ENCODE results near the gene CELF1.

DNA sequence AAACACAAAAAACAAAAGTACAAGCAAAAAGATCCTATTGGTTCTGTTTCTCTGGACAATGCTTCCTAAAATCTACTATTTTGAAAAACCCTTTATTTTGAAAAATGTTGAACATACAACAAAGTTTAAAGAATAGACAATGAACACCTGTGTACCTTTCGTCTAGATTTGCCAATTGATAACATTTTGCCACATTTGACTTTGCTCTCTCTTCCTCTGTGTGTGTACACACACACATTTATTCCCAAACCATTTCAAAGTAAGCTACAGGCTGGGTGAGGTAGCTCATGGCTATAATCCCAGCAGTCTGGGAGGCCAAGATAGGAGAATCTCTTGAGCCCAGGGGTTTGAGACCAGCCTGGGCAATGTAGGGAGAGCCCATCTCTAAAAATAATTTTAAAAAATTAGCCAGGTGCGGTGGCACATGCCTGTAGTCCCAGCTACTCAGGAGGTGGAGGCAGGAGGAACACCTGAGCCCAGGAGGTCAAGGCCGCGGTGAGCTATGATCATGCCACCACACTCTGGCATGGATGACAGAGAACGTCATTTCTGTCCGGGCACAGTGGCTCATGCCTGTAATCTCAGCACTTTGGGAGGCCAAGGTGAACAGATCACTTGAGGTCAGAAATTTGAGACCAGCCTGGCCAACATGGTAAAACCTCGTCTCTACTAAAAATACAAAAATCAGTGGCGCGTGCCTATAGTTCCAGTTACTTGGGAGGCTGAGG is 121.4 kb downstream of the CELF1 start:
- no peak for TF ChIP-seq MAZ (IDR thresholded peaks at IDR 0.05; ENCODE audit: borderline replicate concordance, low read depth, low read length)
- TF ChIP-seq, protein P1, sequence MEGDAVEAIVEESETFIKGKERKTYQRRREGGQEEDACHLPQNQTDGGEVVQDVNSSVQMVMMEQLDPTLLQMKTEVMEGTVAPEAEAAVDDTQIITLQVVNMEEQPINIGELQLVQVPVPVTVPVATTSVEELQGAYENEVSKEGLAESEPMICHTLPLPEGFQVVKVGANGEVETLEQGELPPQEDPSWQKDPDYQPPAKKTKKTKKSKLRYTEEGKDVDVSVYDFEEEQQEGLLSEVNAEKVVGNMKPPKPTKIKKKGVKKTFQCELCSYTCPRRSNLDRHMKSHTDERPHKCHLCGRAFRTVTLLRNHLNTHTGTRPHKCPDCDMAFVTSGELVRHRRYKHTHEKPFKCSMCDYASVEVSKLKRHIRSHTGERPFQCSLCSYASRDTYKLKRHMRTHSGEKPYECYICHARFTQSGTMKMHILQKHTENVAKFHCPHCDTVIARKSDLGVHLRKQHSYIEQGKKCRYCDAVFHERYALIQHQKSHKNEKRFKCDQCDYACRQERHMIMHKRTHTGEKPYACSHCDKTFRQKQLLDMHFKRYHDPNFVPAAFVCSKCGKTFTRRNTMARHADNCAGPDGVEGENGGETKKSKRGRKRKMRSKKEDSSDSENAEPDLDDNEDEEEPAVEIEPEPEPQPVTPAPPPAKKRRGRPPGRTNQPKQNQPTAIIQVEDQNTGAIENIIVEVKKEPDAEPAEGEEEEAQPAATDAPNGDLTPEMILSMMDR (conservative IDR thresholded peaks at IDR 0.05; ENCODE audit: low read depth, low read length), result no peak
- TF ChIP-seq, protein P2, sequence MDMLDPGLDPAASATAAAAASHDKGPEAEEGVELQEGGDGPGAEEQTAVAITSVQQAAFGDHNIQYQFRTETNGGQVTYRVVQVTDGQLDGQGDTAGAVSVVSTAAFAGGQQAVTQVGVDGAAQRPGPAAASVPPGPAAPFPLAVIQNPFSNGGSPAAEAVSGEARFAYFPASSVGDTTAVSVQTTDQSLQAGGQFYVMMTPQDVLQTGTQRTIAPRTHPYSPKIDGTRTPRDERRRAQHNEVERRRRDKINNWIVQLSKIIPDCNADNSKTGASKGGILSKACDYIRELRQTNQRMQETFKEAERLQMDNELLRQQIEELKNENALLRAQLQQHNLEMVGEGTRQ (IDR thresholded peaks at IDR 0.05; ENCODE audit: low read depth, low read length), result no peak
- TF ChIP-seq CEBPB (IDR thresholded peaks at IDR 0.05; ENCODE audit: low read depth, low read length), result no peak

Data from IMR-90 (cell line).